LoVo (cell line): ENCODE measurements around the gene DLG2.

ENCODE experiments used
- DNase-seq: peaks from one replicate; pipeline ENCODE4 v3.0.0-alpha.2; 2016; ENCODE audit warnings: low spot score

Gene DLG2

GRCh38 chr11:84465040-84465439 lies 1162.1 kb downstream of the DLG2 start:
- no peak for DNase-seq

- DNase-seq, result no peak
Measured at GRCh38 chr11:84455691-84456090, 1171.5 kb downstream of the DLG2 start.

- DNase-seq, result no peak
Measured at GRCh38 chr11:84452211-84452610, 1174.9 kb downstream of the DLG2 start.

GRCh38 chr11:84438565-84438964 lies 1188.6 kb downstream of the DLG2 start:
- DNase-seq, result no peak

GRCh38 chr11:84437071-84437980 lies 1189.8 kb downstream of the DLG2 start:
- DNase-seq, result no peak

- peak; percentile 5 for DNase-seq
Measured at GRCh38 chr11:84430661-84431060, 1196.5 kb downstream of the DLG2 start.

GRCh38 chr11:84425673-84426072 lies 1201.5 kb downstream of the DLG2 start:
- DNase-seq, result no peak

GRCh38 chr11:84420271-84420670 lies 1206.9 kb downstream of the DLG2 start:
- DNase-seq, result no peak

- DNase-seq, result no peak
Measured at GRCh38 chr11:84419616-84420015, 1207.5 kb downstream of the DLG2 start.

GRCh38 chr11:84414920-84415319 lies 1212.2 kb downstream of the DLG2 start:
- DNase-seq, result no peak

GRCh38 chr11:84413549-84413948 lies 1213.6 kb downstream of the DLG2 start:
- no peak for DNase-seq

- no peak for DNase-seq
Measured at GRCh38 chr11:84412862-84413261, 1214.3 kb downstream of the DLG2 start.

- DNase-seq, result no peak
Measured at GRCh38 chr11:84408946-84409411, 1218.2 kb downstream of the DLG2 start.

GRCh38 chr11:84407091-84407490 lies 1220.1 kb downstream of the DLG2 start:
- DNase-seq, result no peak

- no peak for DNase-seq
Measured at GRCh38 chr11:84398017-84398626, 1229.0 kb downstream of the DLG2 start.

- no peak for DNase-seq
Measured at GRCh38 chr11:84396521-84396920, 1230.6 kb downstream of the DLG2 start.

GRCh38 chr11:84390441-84391078 lies 1236.6 kb downstream of the DLG2 start:
- no peak for DNase-seq

GRCh38 chr11:84389696-84390095 lies 1237.4 kb downstream of the DLG2 start:
- DNase-seq, result no peak

GRCh38 chr11:84384731-84385130 lies 1242.4 kb downstream of the DLG2 start:
- peak; percentile 54 for DNase-seq

- DNase-seq, result no peak
Measured at GRCh38 chr11:84383576-84383975, 1243.6 kb downstream of the DLG2 start.

GRCh38 chr11:84381666-84382065 lies 1245.5 kb downstream of the DLG2 start:
- no peak for DNase-seq

- no peak for DNase-seq
Measured at GRCh38 chr11:84372381-84372950, 1254.7 kb downstream of the DLG2 start.

- DNase-seq, result no peak
Measured at GRCh38 chr11:84358034-84358433, 1269.1 kb downstream of the DLG2 start.
